Activated naive CD8-positive, alpha-beta T cell (primary cell): ENCODE measurements around the gene GDPGP1.
"Not testable (repeated sequence)": the region's sequence is repeated elsewhere in the genome, so short reads cannot be mapped to it uniquely, and the experiment has no call there.

Source experiments
- H3K27ac Mint-ChIP-seq: one replicate; pipeline ENCODE4 v1.8.0; 2021; ENCODE audit warnings: mixed read lengths
- H3K27me3 Mint-ChIP-seq: one replicate; pipeline ENCODE4 v1.8.0; 2021; ENCODE audit warnings: mixed read lengths
- H3K36me3 Mint-ChIP-seq: one replicate; pipeline ENCODE4 v1.8.0; 2021; ENCODE audit warnings: mixed read lengths
- H3K4me1 Mint-ChIP-seq: one replicate; pipeline ENCODE4 v1.8.0; 2021; ENCODE audit warnings: low read depth, mixed read lengths
- H3K4me3 Mint-ChIP-seq: one replicate; pipeline ENCODE4 v1.8.0; 2021; ENCODE audit warnings: mild to moderate bottlenecking, mixed read lengths
- H3K9me3 Mint-ChIP-seq: one replicate; pipeline ENCODE4 v1.8.0; 2021; ENCODE audit warnings: low read depth, mixed read lengths

The GDPGP1 gene

DNA sequence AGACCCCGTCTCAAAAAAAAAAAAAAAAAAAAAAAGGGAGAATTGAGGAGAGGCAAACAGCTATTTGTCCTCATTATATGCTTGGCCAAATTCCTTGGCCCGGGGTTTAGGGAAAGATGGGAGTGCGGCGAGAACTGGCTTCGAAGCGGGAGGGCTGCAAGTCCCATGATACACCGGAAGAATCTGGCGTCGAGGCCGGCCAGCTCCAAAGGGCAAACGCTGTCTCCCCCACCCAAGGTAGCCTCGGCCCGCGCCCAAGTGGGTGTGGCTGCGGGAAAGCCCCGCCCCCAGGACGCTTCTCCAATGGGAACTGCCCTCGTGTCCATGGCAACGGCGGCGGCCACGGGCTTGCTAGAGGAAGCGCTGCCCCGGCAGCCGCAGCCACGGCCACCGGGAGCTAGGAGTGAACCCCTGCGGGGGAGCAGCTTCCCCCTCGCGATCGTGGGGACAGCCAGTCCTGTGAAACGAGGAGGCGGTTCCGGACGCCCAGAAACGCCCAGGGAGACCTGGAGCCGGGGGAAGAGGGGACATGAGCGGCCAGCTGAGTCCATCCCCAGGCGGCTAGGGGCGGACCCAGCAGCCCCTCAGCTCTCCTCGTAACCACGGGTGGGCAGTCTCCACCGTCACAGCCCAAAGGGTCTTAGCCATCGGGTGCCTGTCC is 15.3 kb downstream of the GDPGP1 start, which contains the start of gene TTLL13:
Gene TTLL13, plus strand, starts transcription at position 354 of the 661 bp plus-strand sequence. CDS start 1,075 bp downstream, outside the sequence.
- Mint-ChIP-seq H3K9me3 (no peaks in the 10 kb centered on the region), H3K4me3 (peak within 1 kb of the TSS; percentile 81), H3K36me3 (no peaks in the 10 kb centered on the region), H3K4me1 (peaks cover 13% of the 10 kb centered on the region), H3K27me3 (no peaks in the 10 kb centered on the region), H3K27ac (peak within 1 kb of the TSS; percentile 10)

DNA sequence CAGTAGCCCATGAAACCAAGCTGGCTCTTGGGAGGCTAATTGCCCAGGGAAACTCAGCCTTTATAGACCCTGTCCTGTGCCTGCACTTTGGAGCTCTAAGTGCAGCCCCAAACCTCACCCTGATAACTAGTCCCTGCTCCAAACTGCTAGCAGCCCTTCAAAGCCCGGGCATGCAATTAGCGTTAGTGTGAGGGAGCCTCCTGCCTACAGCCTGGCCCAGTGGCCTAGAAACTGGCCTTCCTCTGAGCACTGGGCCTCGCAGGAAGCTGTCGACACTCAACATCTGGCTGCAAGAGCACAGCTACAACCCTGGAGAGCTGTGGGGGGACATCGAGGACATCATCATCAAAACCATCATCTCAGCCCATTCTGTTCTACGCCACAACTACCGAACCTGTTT is 23.8 kb downstream of the GDPGP1 start:
- no peak overlapping the region for H3K4me3 Mint-ChIP-seq

DNA sequence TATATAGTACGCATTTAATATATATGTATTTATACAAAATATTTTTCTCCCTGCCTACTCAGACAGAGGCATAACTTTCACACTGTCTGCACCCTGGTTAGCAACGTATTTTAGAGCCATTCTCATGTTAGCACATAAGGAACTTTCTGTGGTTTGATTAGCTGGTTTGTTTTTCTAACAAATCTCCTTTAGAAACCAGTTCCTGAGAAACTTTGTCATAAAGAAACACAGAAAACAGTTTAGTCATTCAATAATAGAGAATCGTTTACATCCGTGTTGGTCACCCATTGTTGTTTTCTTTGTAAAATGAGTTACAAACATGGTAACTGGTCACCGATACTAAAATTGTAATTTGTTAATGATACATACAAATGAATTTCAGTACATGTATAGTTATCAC is 25.5 kb downstream of the GDPGP1 start:
- H3K27me3 Mint-ChIP-seq = no peaks in the 10 kb centered on the region

More for the DNA sequence above, 23.8 kb downstream of the GDPGP1 start:
- no peaks in the 10 kb centered on the region for H3K36me3 Mint-ChIP-seq
- no peaks in the 10 kb centered on the region for H3K4me1 Mint-ChIP-seq
- no peaks in the 10 kb centered on the region for H3K27me3 Mint-ChIP-seq
- H3K27ac Mint-ChIP-seq = no peak overlapping the region
- H3K9me3 Mint-ChIP-seq = no peaks in the 10 kb centered on the region

DNA sequence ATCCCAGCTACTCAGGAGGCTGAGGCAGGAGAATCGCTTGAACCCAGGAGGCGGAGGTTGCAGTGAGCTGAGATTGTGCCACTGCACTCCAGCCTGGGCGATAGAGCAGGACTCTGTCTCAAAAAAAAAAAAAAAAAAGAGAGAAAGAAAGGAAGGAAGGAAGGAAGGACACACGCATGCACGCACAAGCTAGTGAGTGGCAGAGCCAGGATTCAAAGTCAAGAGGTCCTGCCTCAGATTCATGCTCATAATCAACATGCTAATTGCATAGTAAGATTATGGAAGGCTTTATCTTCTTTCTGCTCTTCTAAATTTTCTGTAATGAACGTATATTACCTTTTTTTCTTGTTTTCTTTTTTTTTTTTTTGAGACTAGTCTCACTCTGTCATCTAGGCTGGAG is 26.7 kb downstream of the GDPGP1 start:
- H3K4me1 Mint-ChIP-seq, H3K27ac Mint-ChIP-seq, H3K36me3 Mint-ChIP-seq, H3K4me3 Mint-ChIP-seq, H3K9me3 Mint-ChIP-seq, H3K27me3 Mint-ChIP-seq: not testable (repeated sequence)

More for the DNA sequence above, 25.5 kb downstream of the GDPGP1 start:
- H3K9me3 Mint-ChIP-seq = no peaks in the 10 kb centered on the region
- H3K27ac Mint-ChIP-seq = no peak overlapping the region
- no peak overlapping the region for H3K4me3 Mint-ChIP-seq
- H3K36me3 Mint-ChIP-seq = no peaks in the 10 kb centered on the region
- peaks cover 5% of the 10 kb centered on the region for H3K4me1 Mint-ChIP-seq

DNA sequence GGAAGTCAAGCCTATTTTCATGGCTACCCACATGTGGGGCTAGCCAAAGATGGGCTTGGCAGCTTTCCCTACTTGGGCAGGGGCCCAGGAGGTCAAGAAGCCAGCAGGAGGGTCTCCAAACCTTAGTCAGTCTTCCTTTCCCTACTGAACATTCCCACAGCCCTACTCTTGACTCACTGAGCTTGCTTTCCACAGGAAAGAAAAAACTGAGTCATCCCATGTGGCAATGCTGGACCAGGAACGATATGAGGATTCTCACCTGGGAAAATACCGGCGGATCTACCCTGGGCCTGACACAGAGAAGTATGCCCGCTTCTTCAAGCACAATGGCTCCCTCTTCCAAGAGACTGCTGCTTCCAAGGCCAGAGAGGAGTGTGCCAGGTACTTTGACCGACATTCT is 27.8 kb downstream of the GDPGP1 start:
- H3K9me3 Mint-ChIP-seq = no peaks in the 10 kb centered on the region
- H3K27ac Mint-ChIP-seq = no peak overlapping the region
- no peak overlapping the region for H3K4me3 Mint-ChIP-seq

DNA sequence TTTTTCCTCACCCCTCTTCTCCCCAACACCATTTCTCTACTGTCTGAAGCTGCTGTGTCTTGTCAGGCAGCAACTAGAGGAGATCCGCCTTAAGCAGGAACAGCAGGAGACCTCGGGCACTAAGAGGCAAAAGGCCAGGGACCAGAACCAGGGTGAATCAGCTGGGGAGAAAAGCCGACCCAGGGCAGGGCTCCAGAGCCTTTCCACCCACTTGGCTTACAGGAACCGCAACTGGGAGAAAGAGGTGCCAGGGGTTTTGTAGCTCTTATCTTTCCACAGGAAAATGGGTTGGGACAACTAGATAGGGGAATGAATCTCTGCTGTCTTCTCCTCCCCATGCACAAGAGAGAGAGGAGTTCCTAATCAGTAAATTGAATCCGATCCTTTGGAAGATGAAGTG is 28.4 kb downstream of the GDPGP1 start:
- Mint-ChIP-seq H3K36me3 (no peaks in the 10 kb centered on the region), H3K9me3 (no peaks in the 10 kb centered on the region), H3K27me3 (no peaks in the 10 kb centered on the region), H3K4me1 (peaks cover 18% of the 10 kb centered on the region), H3K27ac (peak overlapping the region; percentile 2), H3K4me3 (no peak overlapping the region)

More for the DNA sequence above, 27.8 kb downstream of the GDPGP1 start:
- H3K36me3 Mint-ChIP-seq = no peaks in the 10 kb centered on the region
- H3K27me3 Mint-ChIP-seq = no peaks in the 10 kb centered on the region
- peaks cover 12% of the 10 kb centered on the region for H3K4me1 Mint-ChIP-seq

DNA sequence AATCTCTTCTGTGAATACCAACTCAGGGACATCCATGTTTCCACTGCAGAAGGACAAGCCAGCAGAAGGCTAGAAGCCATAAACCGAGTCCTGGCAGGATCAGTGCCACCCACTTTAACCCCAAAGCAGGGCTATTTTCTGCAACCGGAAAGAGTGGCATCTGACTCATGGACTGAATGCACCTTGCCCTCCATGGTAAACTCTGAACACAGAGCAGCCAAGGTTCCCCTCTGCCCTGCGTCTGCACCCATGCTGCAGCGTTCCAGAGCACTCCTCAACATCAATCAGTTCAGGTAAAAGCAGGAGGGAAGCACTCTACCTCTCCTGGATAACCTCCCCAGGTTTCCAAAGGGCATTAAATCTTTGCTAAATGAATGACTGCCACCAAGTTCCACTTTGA is 30.7 kb downstream of the GDPGP1 start:
- Mint-ChIP-seq H3K9me3 (no peaks in the 10 kb centered on the region), H3K27me3 (no peaks in the 10 kb centered on the region), H3K4me1 (peaks cover 32% of the 10 kb centered on the region), H3K4me3 (peak overlapping the region; percentile 97), H3K36me3 (peaks cover 4% of the 10 kb centered on the region), H3K27ac (peak overlapping the region; percentile 98)

DNA sequence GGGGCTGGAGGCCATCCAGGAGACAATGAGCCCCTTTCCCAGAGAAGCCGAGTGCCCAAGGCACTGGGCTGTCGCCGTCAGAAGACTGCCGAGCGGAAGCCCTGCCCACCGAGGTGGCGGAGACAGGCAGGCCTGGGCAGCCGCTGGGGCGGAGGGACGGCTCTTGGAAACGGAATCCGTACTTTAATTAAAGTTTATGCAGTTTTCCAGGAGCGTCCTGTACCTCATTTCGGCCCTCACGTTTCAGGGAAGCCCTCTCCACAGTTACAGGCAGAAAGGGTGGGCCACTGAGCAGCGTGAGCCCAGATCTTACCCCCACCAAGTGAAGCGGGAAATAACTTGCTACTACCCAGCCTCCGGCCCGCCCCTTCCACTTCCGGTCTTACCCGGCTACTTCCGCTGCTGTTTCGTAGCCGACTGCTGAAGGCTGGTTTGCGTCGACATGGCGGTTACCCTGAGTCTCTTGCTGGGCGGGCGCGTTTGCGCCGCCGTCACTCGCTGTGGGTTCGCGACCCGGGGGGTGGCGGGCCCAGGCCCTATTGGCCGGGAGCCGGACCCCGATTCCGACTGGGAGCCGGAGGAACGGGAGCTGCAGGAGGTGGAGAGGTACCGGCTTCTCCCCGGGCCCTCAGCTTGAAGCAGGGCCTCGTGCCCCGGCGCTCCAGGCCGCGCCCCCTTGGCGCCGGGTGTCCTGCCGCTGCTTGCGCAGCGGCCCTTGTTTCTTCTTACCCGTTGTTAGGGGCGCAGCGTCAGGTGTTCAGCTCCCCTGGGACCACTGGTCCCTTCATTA is 31.5 kb downstream of the GDPGP1 start, which contains the start of gene NGRN:
Gene NGRN, plus strand, starts transcription at position 402 of the 790 bp plus-strand sequence. Its CDS starts 41 bp downstream, at position 443.
- Mint-ChIP-seq H3K36me3 (peaks cover 4% of the 10 kb centered on the region), H3K9me3 (no peaks in the 10 kb centered on the region), H3K27ac (peak within 1 kb of the TSS; percentile 98), H3K4me3 (peak within 1 kb of the TSS; percentile 97), H3K27me3 (no peaks in the 10 kb centered on the region), H3K4me1 (peaks cover 40% of the 10 kb centered on the region)

DNA sequence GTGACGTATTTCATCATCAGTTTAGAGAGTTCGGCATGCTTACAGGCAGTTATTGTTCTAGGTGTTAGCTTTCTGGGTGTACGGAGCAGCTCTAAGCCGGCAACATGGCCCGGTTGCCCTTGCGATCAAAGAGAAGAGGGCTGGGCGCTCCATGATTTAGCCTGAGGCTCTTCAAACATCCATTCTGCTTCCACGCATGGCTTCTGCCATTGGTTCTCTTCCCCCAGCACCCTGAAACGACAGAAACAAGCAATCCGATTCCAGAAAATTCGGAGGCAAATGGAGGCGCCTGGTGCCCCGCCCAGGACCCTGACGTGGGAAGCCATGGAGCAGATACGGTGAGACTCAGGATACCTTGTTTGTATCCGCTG is 32.0 kb downstream of the GDPGP1 start:
- Mint-ChIP-seq H3K27ac (peak overlapping the region; percentile 98), H3K4me1 (peaks cover 45% of the 10 kb centered on the region), H3K9me3 (no peaks in the 10 kb centered on the region), H3K36me3 (peaks cover 4% of the 10 kb centered on the region), H3K4me3 (peak overlapping the region; percentile 97), H3K27me3 (no peaks in the 10 kb centered on the region)

DNA sequence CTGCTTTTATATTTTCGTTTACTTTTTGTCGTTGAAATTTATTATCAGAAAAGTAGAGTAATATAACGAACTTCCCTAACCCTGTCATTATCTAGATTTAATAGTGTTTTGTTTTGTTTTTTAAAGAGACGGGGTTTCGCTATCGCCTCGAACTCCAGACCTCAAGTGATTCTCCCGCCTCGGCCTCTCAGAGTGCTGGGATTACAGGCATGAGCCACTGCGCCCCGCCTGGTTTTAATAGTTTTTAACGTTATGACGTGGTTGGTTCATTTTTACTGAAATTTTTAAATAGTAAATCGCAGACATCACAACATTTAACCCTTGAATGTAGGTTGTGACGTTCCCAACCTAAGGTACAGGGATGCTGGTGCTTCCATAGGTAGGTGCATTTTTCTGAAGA is 32.5 kb downstream of the GDPGP1 start:
- Mint-ChIP-seq H3K4me1 (peaks cover 49% of the 10 kb centered on the region), H3K4me3 (peak overlapping the region; percentile 97), H3K27me3 (no peaks in the 10 kb centered on the region), H3K36me3 (peaks cover 4% of the 10 kb centered on the region), H3K27ac (peak overlapping the region; percentile 98), H3K9me3 (no peaks in the 10 kb centered on the region)

DNA sequence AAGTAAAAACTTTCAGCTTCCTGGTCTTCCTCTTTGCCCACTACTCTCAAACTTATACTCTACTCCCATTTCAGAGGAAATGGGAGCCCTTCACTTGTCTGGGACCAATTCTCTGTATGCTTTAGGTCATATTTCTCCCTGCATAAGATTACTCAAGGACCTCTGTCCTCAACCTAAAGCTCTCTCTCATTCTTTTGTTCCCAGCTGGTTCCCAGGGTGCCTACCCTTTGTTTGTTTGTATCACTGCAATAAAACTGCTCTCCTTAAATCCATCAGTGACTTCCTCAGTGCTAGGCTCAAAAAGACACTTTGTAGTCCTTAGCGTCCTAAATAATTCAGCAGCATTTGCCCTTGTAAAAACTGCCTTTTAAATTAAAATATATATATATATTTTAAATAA is 34.4 kb downstream of the GDPGP1 start:
- H3K4me3 Mint-ChIP-seq = peak overlapping the region; percentile 97
- H3K27me3 Mint-ChIP-seq = no peaks in the 10 kb centered on the region
- peaks cover 66% of the 10 kb centered on the region for H3K4me1 Mint-ChIP-seq
- H3K9me3 Mint-ChIP-seq = no peaks in the 10 kb centered on the region
- peaks cover 4% of the 10 kb centered on the region for H3K36me3 Mint-ChIP-seq
- peak overlapping the region; percentile 76 for H3K27ac Mint-ChIP-seq

DNA sequence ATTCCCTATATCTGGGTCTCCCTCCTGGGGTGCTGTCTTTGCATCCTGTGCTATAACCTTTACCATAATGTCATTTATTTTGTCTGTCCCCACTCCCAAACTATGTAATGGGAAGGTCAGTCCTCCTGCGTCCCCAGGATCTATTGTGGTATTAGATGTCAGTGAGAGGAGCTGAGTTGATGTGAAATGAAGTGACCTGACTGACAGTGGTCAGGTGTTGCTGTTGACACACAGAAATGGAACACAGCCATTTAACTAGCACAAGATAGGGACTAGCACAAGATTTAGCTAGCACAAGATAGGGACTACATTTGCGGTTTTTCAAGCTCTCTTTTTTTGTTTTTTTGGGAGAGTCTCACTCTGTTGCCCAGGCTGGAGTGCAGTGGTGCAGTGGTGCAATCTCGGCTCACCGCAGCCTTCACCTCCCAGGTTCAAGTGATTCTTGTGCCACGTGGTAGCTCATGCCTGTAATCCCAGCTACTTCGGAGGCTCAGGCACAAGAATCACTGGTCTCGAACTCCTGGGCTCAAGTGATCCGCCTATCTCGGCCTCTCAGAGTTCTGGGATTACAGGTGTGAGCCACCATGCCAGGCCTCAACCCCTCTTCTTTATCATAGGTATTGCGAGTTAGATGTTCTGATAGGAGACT is 36.6 kb downstream of the GDPGP1 start:
- H3K4me1 Mint-ChIP-seq = peaks cover 58% of the 10 kb centered on the region
- peak overlapping the region; percentile 55 for H3K4me3 Mint-ChIP-seq
- peaks cover 7% of the 10 kb centered on the region for H3K36me3 Mint-ChIP-seq
- peak overlapping the region; percentile 79 for H3K27ac Mint-ChIP-seq
- no peaks in the 10 kb centered on the region for H3K27me3 Mint-ChIP-seq
- H3K9me3 Mint-ChIP-seq = no peaks in the 10 kb centered on the region

DNA sequence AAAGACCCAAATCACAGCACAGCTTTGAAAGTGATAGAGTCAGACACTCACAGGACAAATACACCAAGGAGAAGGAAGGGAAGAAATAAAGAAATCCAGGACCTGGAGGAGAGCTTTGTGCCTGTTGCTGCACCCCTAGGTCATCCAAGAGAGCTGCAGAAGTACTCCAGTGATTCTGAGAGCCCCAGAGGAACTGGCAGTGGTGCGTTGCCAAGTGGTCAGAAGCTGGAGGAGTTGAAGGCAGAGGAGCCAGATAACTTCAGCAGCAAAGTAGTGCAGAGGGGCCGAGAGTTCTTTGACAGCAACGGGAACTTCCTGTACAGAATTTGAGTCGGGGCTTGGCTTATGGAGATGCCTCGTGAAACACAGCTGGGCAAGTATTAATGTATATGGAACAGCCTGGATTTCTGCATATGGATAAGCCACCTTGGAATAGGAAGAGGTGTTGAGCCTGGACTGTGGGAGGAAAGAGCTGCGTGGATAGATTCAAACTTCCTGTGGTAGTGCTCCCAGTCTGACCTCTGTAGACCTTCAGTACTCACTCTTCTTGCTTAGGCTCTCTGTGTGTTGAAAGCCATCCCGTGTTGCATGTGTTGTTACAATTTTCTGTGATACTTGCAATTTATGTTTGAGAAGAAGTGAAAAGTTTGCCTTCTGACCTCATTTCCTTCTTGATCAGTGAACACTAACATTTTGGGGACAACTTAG is 37.6 kb downstream of the GDPGP1 start:
- H3K4me1 Mint-ChIP-seq = peaks cover 56% of the 10 kb centered on the region
- H3K4me3 Mint-ChIP-seq = no peak overlapping the region
- H3K27me3 Mint-ChIP-seq = no peaks in the 10 kb centered on the region
- peaks cover 7% of the 10 kb centered on the region for H3K36me3 Mint-ChIP-seq
- no peaks in the 10 kb centered on the region for H3K9me3 Mint-ChIP-seq
- H3K27ac Mint-ChIP-seq = peak overlapping the region; percentile 79

DNA sequence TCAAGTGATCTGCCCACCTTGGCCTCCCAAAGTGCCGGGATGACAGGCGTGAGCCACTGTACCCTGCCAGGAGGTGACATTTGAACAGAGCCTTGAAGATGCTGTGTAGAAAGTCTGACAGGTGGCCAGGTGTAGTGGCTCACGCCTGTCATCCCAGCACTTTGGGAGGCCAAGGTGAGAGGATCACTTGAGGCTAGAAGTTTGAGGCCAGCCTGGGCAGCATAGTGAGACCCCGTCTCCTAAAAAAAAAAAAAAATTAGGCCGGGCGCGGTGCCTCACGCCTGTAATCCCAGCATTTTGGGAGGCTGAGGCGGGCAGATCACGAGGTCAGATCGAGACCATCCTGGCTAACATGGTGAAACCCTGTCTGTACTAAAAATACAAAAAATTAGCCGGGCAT is 44.5 kb downstream of the GDPGP1 start:
- not testable (repeated sequence) for H3K9me3 Mint-ChIP-seq, H3K27ac Mint-ChIP-seq, H3K27me3 Mint-ChIP-seq

DNA sequence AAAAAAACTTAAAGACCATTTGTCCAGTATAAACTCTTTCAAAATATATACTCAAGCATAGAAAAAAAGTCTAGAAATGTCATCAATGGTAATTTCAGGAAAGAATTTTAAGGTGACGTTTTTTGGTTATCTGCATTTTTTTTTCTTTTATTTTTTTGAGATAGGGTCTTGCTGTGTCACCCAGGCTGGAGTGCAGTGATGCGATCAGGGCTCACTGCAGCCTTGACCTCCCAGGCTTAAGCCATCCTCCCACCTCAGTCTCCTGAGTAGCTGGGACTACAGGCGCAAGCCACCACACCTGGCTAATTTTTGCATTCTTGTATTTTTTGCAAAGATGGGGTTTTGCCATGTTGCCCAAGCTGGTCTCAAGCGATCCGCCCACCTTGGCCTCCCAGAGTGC is 46.7 kb downstream of the GDPGP1 start:
- H3K4me1 Mint-ChIP-seq, H3K9me3 Mint-ChIP-seq, H3K36me3 Mint-ChIP-seq, H3K4me3 Mint-ChIP-seq, H3K27ac Mint-ChIP-seq, H3K27me3 Mint-ChIP-seq: not testable (repeated sequence)

More for the DNA sequence above, 44.5 kb downstream of the GDPGP1 start:
- H3K4me3 Mint-ChIP-seq, H3K4me1 Mint-ChIP-seq, H3K36me3 Mint-ChIP-seq: not testable (repeated sequence)
